K562 (cell line): ENCODE results near the gene NEIL1. TPM values are rescaled to one million over a fixed set of nuclear protein-coding genes. Genes with fewer than 3 reads are reported as not detected.

Source experiments
- ATAC-seq: fragments of 200-7000 bp; cut with Tn5 transposase; 3 replicates; pipeline ENCODE4 v1.9.1; 2020; ENCODE audit warnings: moderate library complexity
- BruUV-seq: library from RNA; stranded (reverse); fragments of 400-500 nt; replicated peaks from 2 replicates; lab custom pipeline; 2021; lab: Mats Ljungman, UMichigan
- CTCF ChIA-PET: fragments of 300-600 bp; formaldehyde crosslinking; extraction: SDS; loops from one replicate; lab custom pipeline; 2021; ENCODE audit warnings: low intra/inter-chr PET ratio; lab: Yijun Ruan, JAX
- POLR2A ChIA-PET: fragments of 300-600, 350-650 bp; sonication (Branson Sonifier 250); formaldehyde crosslinking; extraction: SDS; loops from one replicate; lab custom pipeline; 2021; ENCODE audit warnings: antibody characterized with exemption, inconsistent platforms; lab: Yijun Ruan, JAX
- DNase-seq, 4 experiments: peaks; one replicate each; pipeline versions ENCODE4 v3.0.0 to v3.0.0-alpha.2; 2011 to 2018; ENCODE audit warnings: low spot score in 3 of 4, mixed read lengths in 3 of 4; ENCODE audit errors: extremely low read depth in 1 of 4
- FAIRE-seq: peaks from 2 replicates; lab custom pipeline; 2011; peaks lifted over from hg19 to GRCh38; lab: Jason Lieb, UNC
- H2AFZ ChIP-seq: 2 replicates; pipeline ENCODE4 v1.6.0; 2011; ENCODE audit warnings: low read depth, low read length, control low read depth, inconsistent platforms
- H3K27ac ChIP-seq: fragments of 200-600 bp; 3 replicates; pipeline ENCODE4 v1.8.0; 2011; ENCODE audit warnings: low read depth, mild to moderate bottlenecking, control low read depth, inconsistent platforms, low read length, moderate library complexity, mixed read lengths; ENCODE audit errors: extremely low read depth
- H3K27me3 ChIP-seq, 2 experiments: fragments of 300-600 bp in 1 of 2; 2 replicates in 1 of 2; 3 replicates in 1 of 2; pipeline versions ENCODE4 v1.6.0 to v1.8.0; 2011; ENCODE audit warnings: inconsistent platforms in 2 of 2, low read length in 2 of 2, mild to moderate bottlenecking in 1 of 2, mixed read lengths in 1 of 2, moderate library complexity in 1 of 2; ENCODE audit not compliant: control insufficient read depth in 2 of 2, insufficient read depth in 2 of 2
- H3K36me3 ChIP-seq: fragments of 300-600 bp; 3 replicates; pipeline ENCODE4 v1.8.0; 2011; ENCODE audit warnings: mild to moderate bottlenecking, low read length, inconsistent platforms; ENCODE audit not compliant: control insufficient read depth, insufficient read depth
- H3K4me1 ChIP-seq, 2 experiments: fragments of 200-600 bp in 1 of 2; replicated peaks in 1 of 2; 2 replicates in 1 of 2; 3 replicates in 1 of 2; pipeline versions ENCODE4 v1.5.1 to v1.8.0; 2011; ENCODE audit warnings: inconsistent platforms in 2 of 2, low read length in 2 of 2, mild to moderate bottlenecking in 1 of 2, mixed read lengths in 1 of 2, moderate library complexity in 1 of 2; ENCODE audit not compliant: control insufficient read depth in 2 of 2, insufficient read depth in 2 of 2
- H3K4me2 ChIP-seq: 2 replicates; pipeline ENCODE4 v1.6.1; 2011; ENCODE audit warnings: low read length, control low read depth, inconsistent platforms, mixed read lengths; ENCODE audit not compliant: insufficient read depth
- H3K4me3 ChIP-seq: fragments of 200-600 bp; sonication (generic), shearing (Covaris generic); 2 replicates; pipeline ENCODE4 v1.5.1; 2016; ENCODE audit warnings: control low read depth, inconsistent platforms
- H3K79me2 ChIP-seq: fragments of 200-600 bp; 3 replicates; pipeline ENCODE4 v1.8.0; 2011; ENCODE audit warnings: low read length, inconsistent platforms; ENCODE audit not compliant: control insufficient read depth, insufficient read depth
- H3K9ac ChIP-seq, 2 experiments: 2 replicates each; pipeline versions ENCODE4 v1.6.0 to v1.6.1; 2011; ENCODE audit warnings: low read depth in 2 of 2, low read length in 2 of 2, control low read depth in 1 of 2, inconsistent platforms in 1 of 2, mild to moderate bottlenecking in 1 of 2, mixed read lengths in 1 of 2; ENCODE audit not compliant: insufficient read depth in 1 of 2
- H3K9me1 ChIP-seq: one replicate; pipeline ENCODE4 v1.6.0; 2011; ENCODE audit warnings: inconsistent platforms, mild to moderate bottlenecking, low read length, moderate library complexity; ENCODE audit not compliant: control insufficient read depth, insufficient read depth
- H3K9me3 ChIP-seq: replicated peaks from 2 replicates; pipeline ENCODE4 v1.5.1; 2011; ENCODE audit warnings: low read depth, low read length, inconsistent platforms; ENCODE audit not compliant: control insufficient read depth, insufficient read depth
- H4K20me1 ChIP-seq: replicated peaks from 2 replicates; pipeline ENCODE4 v1.6.1; 2011; ENCODE audit warnings: low read length, inconsistent platforms, mixed read lengths; ENCODE audit not compliant: control insufficient read depth, insufficient read depth
- HES1 ChIP-seq: fragments of 450-650 bp; IDR thresholded peaks from 2 replicates; pipeline ENCODE4 v1.6.1; 2016; ENCODE audit warnings: low read depth, mild to moderate bottlenecking, moderate library complexity
- KDM5B ChIP-seq: fragments of 200-600 bp; sonication (generic); IDR thresholded peaks from 2 replicates; pipeline ENCODE4 v1.6.1; 2012; ENCODE audit warnings: low read depth, mild to moderate bottlenecking, moderate library complexity, low read length, control low read depth, inconsistent platforms; ENCODE audit not compliant: insufficient replicate concordance
- MEIS2 ChIP-seq: fragments of 450-650 bp; IDR thresholded peaks from 2 replicates; pipeline ENCODE4 v1.6.1; 2014; ENCODE audit warnings: mild to moderate bottlenecking; ENCODE audit not compliant: partially characterized antibody
- PML ChIP-seq: IDR thresholded peaks from 2 replicates; pipeline ENCODE4 v1.6.1; 2012; ENCODE audit warnings: low read length, inconsistent platforms
- RCOR1 ChIP-seq, 2 experiments: IDR thresholded peaks; 2 replicates each; pipeline ENCODE4 v1.6.1; 2012; ENCODE audit warnings: low read depth in 2 of 2, low read length in 2 of 2, borderline replicate concordance in 1 of 2, improper control_type of control experiment in 1 of 2
- ZBTB11 ChIP-seq, 3 experiments: fragments of 200-800 bp in 1 of 3; fragments of 250-450 bp in 1 of 3; fragments of 450-650 bp in 1 of 3; sonication (Bioruptor Pico) in 1 of 3; sonication (Bioruptor generic) in 1 of 3; formaldehyde crosslinking in 1 of 3; IDR thresholded peaks; 2 replicates each; pipeline versions ENCODE4 v1.6.1 to v1.8.0; 2016 to 2022; ENCODE audit warnings: mild to moderate bottlenecking in 2 of 3, missing genetic modification characterization in 2 of 3, missing compliant biosample characterization in 1 of 3, moderate library complexity in 1 of 3
- ZNF146 ChIP-seq: IDR thresholded peaks from one replicate; pipeline ENCODE4 v1.6.1; 2018; ENCODE audit warnings: missing compliant biosample characterization; ENCODE audit not compliant: unreplicated experiment
- WGBS: fragments of 100-300 bp; shearing (Covaris generic); methylation state at CpG from one replicate; pipeline ENCODE4 v1.1.6; 2016; ENCODE audit warnings: low coverage, mixed read lengths; ENCODE audit not compliant: insufficient coverage; ENCODE audit errors: missing lambda C conversion rate; 5-methylcytosine and 5-hydroxymethylcytosine counted together
- in situ Hi-C: fragments of 300-500 bp; cut with MboI; formaldehyde crosslinking; loops from 4 replicates; pipeline ENCODE4 v1.15.0; 2018; ENCODE audit warnings: inconsistent platforms, mixed read lengths
- intact Hi-C: fragments of 100-400 bp; cut with micrococcal nuclease; formaldehyde crosslinking; loops from 2 replicates; pipeline ENCODE4 v1.14.2; 2022
- polyA plus RNA-seq, 8 experiments: library from polyadenylated mRNA; depleted of rRNA in 4 of 8; stranded (reverse) in 5 of 8; unstranded in 3 of 8; fragments of >200 nt; fragmentation: Nextera tagmentation in 2 of 8; fragmentation: Illumina TruSeq in 1 of 8; extraction: Ambion mirVana in 2 of 8; extraction: Trizol in 1 of 8; gene quantifications; 2 replicates each; pipeline versions ENCODE4 v1.2.1 to v1.2.3, GENCODE V29; 2011 to 2014; ENCODE audit warnings: inconsistent platforms in 1 of 8, missing spikeins in 1 of 8
- total RNA-seq, 7 experiments: library from RNA; depleted of rRNA in 6 of 7; stranded (reverse); fragments of >200 nt in 6 of 7; fragmentation: Illumina TruSeq in 2 of 7; extraction: Trizol in 2 of 7; gene quantifications; 2 replicates each; pipeline versions ENCODE4 v1.2.1 to v1.2.3, GENCODE V29; 2011 to 2021; ENCODE audit warnings: low replicate concordance in 1 of 7
- TF ChIP-seq, protein P1 (sequence below): fragments of 450-650 bp; IDR thresholded peaks from 2 replicates; pipeline ENCODE4 v1.6.1; 2016; ENCODE audit warnings: antibody characterized with exemption
- TF ChIP-seq, protein P2 (sequence below), 2 experiments: IDR thresholded peaks; 2 replicates each; pipeline ENCODE4 v1.6.1; 2012; ENCODE audit warnings: improper control_type of control experiment in 2 of 2, low read depth in 2 of 2, low read length in 2 of 2, borderline replicate concordance in 1 of 2

The NEIL1 gene
- total and polyA plus RNA-seq, 9 of the 15 experiments (the other 6 are each of a cell fraction or from before 2014, with no cell fraction given) = 0.14 to 4.3 (median 2.4) TPM

DNA sequence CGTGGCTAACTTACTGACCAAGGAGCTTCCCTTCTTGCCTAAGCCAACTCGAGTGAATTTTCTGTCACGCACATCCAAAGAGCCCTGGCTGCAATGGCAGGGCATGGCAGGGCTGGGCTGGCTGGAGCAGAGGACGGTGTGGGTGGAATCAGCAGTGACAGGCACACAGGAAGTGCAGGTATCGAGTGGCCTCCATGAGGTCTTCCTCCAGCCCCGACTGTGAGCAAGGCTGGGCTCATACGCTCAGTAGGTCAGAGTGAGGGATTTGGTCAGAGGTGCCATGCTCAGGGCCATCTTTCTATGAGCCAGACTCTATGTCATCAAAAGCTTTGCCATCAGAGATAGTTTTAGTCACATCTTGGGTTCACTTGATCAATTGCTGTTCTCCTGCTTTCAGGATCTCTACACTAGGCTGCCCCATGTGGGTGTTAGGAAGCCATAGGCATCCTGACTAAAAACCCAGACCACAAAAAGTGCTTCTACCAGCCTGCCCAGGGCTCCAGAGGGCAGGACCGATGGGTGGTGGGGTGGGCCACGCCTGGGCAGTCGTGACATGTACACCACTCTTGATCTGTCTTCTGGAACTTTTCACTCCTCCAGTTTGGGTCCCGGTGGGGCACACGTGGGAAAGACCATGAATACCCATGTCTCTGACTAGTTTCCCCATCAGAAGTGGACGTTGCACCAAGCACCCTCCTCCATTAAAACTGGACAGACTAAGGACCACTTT is 33.6 kb upstream of the NEIL1 start:
- in situ Hi-C loops = loop anchor here (10.0 kb wide), 1 partner anchor 622 kb away; no protein-coding TSS in a partner anchor
- Histone ChIP-seq H3K4me3 (no peak overlapping the region), H3K9ac (no peak overlapping the region)
- TF ChIP-seq, protein P1, sequence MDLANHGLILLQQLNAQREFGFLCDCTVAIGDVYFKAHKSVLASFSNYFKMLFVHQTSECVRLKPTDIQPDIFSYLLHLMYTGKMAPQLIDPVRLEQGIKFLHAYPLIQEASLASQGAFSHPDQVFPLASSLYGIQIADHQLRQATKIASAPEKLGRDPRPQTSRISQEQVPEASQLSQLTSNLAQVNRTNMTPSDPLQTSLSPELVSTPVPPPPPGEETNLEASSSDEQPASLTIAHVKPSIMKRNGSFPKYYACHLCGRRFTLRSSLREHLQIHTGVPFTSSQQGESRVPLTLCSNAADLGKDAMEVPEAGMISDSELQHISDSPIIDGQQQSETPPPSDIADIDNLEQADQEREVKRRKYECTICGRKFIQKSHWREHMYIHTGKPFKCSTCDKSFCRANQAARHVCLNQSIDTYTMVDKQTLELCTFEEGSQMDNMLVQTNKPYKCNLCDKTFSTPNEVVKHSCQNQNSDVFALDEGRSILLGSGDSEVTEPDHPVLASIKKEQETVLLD = no peak
- TF ChIP-seq KDM5B (no peak), ZNF146 (CRISPR knock-in tag) (no peak), PML (no peak), MEIS2 (no peak), ZBTB11 (CRISPR knock-in tag; IDR thresholded peaks at IDR 0.05) (no peak), HES1 (no peak), RCOR1 (IDR thresholded peaks at IDR 0.05; ENCODE audit: borderline replicate concordance in 1 of 2, low read depth in 2 of 2, low read length in 2 of 2) (no peak)
- TF ChIP-seq, protein P2, sequence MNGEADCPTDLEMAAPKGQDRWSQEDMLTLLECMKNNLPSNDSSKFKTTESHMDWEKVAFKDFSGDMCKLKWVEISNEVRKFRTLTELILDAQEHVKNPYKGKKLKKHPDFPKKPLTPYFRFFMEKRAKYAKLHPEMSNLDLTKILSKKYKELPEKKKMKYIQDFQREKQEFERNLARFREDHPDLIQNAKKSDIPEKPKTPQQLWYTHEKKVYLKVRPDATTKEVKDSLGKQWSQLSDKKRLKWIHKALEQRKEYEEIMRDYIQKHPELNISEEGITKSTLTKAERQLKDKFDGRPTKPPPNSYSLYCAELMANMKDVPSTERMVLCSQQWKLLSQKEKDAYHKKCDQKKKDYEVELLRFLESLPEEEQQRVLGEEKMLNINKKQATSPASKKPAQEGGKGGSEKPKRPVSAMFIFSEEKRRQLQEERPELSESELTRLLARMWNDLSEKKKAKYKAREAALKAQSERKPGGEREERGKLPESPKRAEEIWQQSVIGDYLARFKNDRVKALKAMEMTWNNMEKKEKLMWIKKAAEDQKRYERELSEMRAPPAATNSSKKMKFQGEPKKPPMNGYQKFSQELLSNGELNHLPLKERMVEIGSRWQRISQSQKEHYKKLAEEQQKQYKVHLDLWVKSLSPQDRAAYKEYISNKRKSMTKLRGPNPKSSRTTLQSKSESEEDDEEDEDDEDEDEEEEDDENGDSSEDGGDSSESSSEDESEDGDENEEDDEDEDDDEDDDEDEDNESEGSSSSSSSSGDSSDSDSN (IDR thresholded peaks at IDR 0.05; ENCODE audit: borderline replicate concordance in 1 of 2, low read depth in 2 of 2, low read length in 2 of 2) = no peak

More for the DNA sequence above, 33.6 kb upstream of the NEIL1 start:
- intact Hi-C loops = no loop called here
- no TSS peak for BruUV-seq
- Histone ChIP-seq H3K79me2 (no peaks in the 10 kb centered on the region), H3K4me1 (no peaks in the 10 kb centered on the region), H3K36me3 (no peaks in the 10 kb centered on the region), H3K9me1 (no peaks in the 10 kb centered on the region), H3K27ac (no peak overlapping the region), H2AFZ (no peak overlapping the region), H3K9me3 (no peaks in the 10 kb centered on the region), H3K27me3 (peaks cover 0 to under 1% of the 10 kb centered on the region in 2 experiments; a peak in 3 of 5 replicates), H4K20me1 (no peaks in the 10 kb centered on the region), H3K4me2 (no peak overlapping the region)
- FAIRE-seq (no peak), DNase-seq (no peak), ATAC-seq (no peak)
- ChIA-PET CTCF (no interaction called here), POLR2A (no interaction called here)
- WGBS = 9% methylated on average over 13 of the region's 13 CpGs
